NB4 (cell line): ENCODE results near the gene CTSO.
"Not testable (repeated sequence)": the region's sequence is repeated elsewhere in the genome, so short reads cannot be mapped to it uniquely, and the experiment has no call there.

Experiments used
- DNase-seq: peaks from one replicate; pipeline ENCODE4 v3.0.0; 2010; ENCODE audit warnings: low read depth
- H3K4me3 ChIP-seq: one replicate; pipeline ENCODE4 v1.5.1; 2011; ENCODE audit warnings: mild to moderate bottlenecking, low read depth, low read length, moderate library complexity
- MAX ChIP-seq: IDR thresholded peaks from 2 replicates; pipeline ENCODE4 v1.6.1; 2011; ENCODE audit warnings: low read depth, low read length
- MYC ChIP-seq: IDR thresholded peaks from 2 replicates; pipeline ENCODE4 v1.6.1; 2011; ENCODE audit warnings: low read depth, low read length
- POLR2A ChIP-seq: IDR thresholded peaks from 2 replicates; pipeline ENCODE4 v1.6.1; 2011; ENCODE audit warnings: mild to moderate bottlenecking; ENCODE audit not compliant: insufficient read length; ENCODE audit errors: extremely low read depth
- TF ChIP-seq, protein P1 (sequence below): IDR thresholded peaks from one replicate; pipeline ENCODE4 v1.5.1; 2012; ENCODE audit warnings: low read depth, low read length

Gene CTSO

DNA sequence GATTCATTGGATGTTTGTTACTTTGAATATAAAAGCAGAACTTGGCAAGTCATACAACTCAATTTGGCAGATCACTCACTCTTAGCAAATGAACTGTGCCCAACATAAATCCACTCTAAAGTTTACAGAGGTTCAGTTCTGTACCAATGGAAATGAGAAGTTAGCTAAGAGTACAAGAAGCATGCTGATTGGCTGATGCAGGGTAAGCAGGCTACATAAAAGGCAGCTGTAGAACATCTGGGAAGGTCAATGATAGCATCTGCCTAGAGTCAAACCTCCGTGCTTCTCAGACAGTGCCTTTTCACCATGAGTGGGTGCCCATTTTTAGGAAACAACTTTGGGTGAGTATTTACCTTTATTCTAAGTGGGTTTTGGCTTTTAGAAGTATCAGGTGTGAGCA is 50.2 kb downstream of the CTSO start, which contains the start of gene TDO2:
Gene TDO2, plus strand, starts transcription at position 244 of the 400 bp plus-strand sequence. Its CDS starts 63 bp downstream, at position 307.
- no peak within 1 kb of the TSS for H3K4me3 ChIP-seq
- TF ChIP-seq, protein P1, sequence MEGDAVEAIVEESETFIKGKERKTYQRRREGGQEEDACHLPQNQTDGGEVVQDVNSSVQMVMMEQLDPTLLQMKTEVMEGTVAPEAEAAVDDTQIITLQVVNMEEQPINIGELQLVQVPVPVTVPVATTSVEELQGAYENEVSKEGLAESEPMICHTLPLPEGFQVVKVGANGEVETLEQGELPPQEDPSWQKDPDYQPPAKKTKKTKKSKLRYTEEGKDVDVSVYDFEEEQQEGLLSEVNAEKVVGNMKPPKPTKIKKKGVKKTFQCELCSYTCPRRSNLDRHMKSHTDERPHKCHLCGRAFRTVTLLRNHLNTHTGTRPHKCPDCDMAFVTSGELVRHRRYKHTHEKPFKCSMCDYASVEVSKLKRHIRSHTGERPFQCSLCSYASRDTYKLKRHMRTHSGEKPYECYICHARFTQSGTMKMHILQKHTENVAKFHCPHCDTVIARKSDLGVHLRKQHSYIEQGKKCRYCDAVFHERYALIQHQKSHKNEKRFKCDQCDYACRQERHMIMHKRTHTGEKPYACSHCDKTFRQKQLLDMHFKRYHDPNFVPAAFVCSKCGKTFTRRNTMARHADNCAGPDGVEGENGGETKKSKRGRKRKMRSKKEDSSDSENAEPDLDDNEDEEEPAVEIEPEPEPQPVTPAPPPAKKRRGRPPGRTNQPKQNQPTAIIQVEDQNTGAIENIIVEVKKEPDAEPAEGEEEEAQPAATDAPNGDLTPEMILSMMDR: no peak
- TF ChIP-seq MAX: no peak
- TF ChIP-seq POLR2A: no peak
- TF ChIP-seq MYC: no peak
- DNase-seq: no peak

DNA sequence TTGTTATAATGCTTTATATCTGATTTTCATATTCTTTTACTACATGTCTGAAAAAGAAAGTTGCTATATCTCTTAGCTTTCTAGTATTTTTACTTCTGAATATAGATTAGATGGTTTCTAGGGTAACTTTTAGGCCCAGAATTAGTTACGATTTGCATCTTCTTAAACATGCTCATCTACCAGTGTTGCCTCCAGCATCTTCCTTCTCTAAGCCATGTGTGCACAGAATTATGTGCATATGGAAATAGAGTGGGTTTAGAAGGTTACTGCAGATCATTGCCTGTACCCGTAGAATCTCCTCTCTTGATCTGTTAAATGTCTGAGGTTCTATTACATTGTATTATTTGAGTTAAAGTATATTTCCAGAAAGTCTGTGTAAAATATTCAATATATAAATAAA is 52.7 kb downstream of the CTSO start:
- DNase-seq: no peak
- no peak overlapping the region for H3K4me3 ChIP-seq
- no peak for TF ChIP-seq POLR2A
- no peak for TF ChIP-seq MAX
- TF ChIP-seq MYC: no peak
- TF ChIP-seq, protein P1: no peak

- H3K4me3 ChIP-seq: no peak overlapping the region
- TF ChIP-seq MYC (no peak), POLR2A (no peak)
- TF ChIP-seq, protein P1: no peak
- no peak for DNase-seq
Measured at GRCh38 chr4:155900381-155900780, 53.3 kb downstream of the CTSO start.

DNA sequence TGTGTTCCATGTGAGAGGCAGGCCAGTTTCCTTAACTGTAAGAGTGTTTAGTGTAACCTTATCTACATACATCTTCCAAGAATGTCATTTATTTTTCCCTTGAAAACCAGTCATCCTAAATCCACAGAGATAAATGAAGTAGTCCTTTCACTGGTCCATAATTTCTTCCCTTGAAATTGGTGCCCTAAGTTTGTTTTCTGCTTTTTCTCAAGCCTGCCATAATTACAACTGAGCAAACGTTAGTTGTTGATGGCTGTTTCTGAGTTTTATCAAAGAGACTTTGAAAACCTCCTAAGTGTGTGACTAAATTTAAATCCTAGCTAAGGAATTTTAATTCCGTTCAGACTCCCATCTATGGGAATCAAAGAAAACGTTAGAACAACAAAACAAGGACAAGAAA is 53.8 kb downstream of the CTSO start:
- TF ChIP-seq MAX (no peak), MYC (no peak), POLR2A (no peak)
- TF ChIP-seq, protein P1: no peak
- no peak overlapping the region for H3K4me3 ChIP-seq
- no peak for DNase-seq

- H3K4me3 ChIP-seq, DNase-seq: not testable (repeated sequence)
Measured at GRCh38 chr4:155898371-155898770, 55.3 kb downstream of the CTSO start.

- TF ChIP-seq, protein P1: no peak
- TF ChIP-seq POLR2A (no peak), MAX (no peak), MYC (no peak)
- no peak for DNase-seq
- no peak overlapping the region for H3K4me3 ChIP-seq
Measured at GRCh38 chr4:155891058-155891457, 62.6 kb downstream of the CTSO start.
